Suprapubic skin (tissue), 3 donors: ENCODE measurements around the gene CTDSP1.

Source experiments
- CTCF ChIP-seq, 2 donors: fragments of 200-600 bp in 1 of 2; fragments of 450-650 bp in 1 of 2; sonication (generic) in 1 of 2; IDR thresholded peaks; one replicate each; pipeline ENCODE4 v1.5.1; 2016 to 2019; ENCODE audit warnings: antibody characterized with exemption in 2 of 2, mild to moderate bottlenecking in 1 of 2, moderate library complexity in 1 of 2
- EP300 ChIP-seq: sonication (generic); formaldehyde crosslinking; IDR thresholded peaks from one replicate; pipeline ENCODE4 v1.6.1; 2017; ENCODE audit warnings: antibody characterized with exemption

GRCh38 chr2:218387369-218388194 lies 12.1 kb upstream of the CTDSP1 start:
- no peak for TF ChIP-seq CTCF (IDR thresholded peaks at IDR 0.05)
- TF ChIP-seq EP300, result no peak
